Esophagus mucosa (tissue), 1 donor: Measurements from ENCODE around the gene CELA2A. TPM values are rescaled to one million over a fixed set of nuclear protein-coding genes. Genes with fewer than 3 reads are reported as not detected.
"Not testable (repeated sequence)": the region's sequence is repeated elsewhere in the genome, so short reads cannot be mapped to it uniquely, and the experiment has no call there.

Source experiments
- ATAC-seq: fragments of 200-7000 bp; cut with Tn5 transposase; one replicate; pipeline ENCODE4 v1.9.1; 2020
- total RNA-seq: library from RNA; stranded (reverse); gene quantifications from one replicate; pipeline ENCODE4 v1.2.4, GENCODE V29; 2023
- donor health status: DM: yes; HTN: yes; CAD: no.

Gene CELA2A
- total RNA-seq, 1 donor from 2014 or later, result 0.36 TPM

- no peak for ATAC-seq
Observed at GRCh38 chr1:15425521-15425920, 31.0 kb upstream of the CELA2A start.

- no peak for ATAC-seq
Observed at GRCh38 chr1:15425958-15426357, 30.6 kb upstream of the CELA2A start.

- peak; percentile 43 for ATAC-seq
Observed at GRCh38 chr1:15426492-15427279, 29.8 kb upstream of the CELA2A start.

- no peak for ATAC-seq
Observed at GRCh38 chr1:15427280-15427666, 29.3 kb upstream of the CELA2A start.

- ATAC-seq, result not testable (repeated sequence)
Observed at GRCh38 chr1:15428252-15428651, 28.3 kb upstream of the CELA2A start.

- no peak for ATAC-seq
Observed at GRCh38 chr1:15428815-15429435, 27.6 kb upstream of the CELA2A start.

GRCh38 chr1:15429701-15430149 is 26.8 kb upstream of the CELA2A start:
- peak; percentile 4 for ATAC-seq

- ATAC-seq, result peak; percentile 55
Observed at GRCh38 chr1:15430787-15431570, 25.6 kb upstream of the CELA2A start.

- no peak for ATAC-seq
Observed at GRCh38 chr1:15431571-15431948, 25.0 kb upstream of the CELA2A start.

GRCh38 chr1:15432324-15432723 is 24.2 kb upstream of the CELA2A start:
- no peak for ATAC-seq

- ATAC-seq, result no peak
Observed at GRCh38 chr1:15433471-15433870, 23.1 kb upstream of the CELA2A start.

- peak; percentile 13 for ATAC-seq
Observed at GRCh38 chr1:15434739-15435138, 21.8 kb upstream of the CELA2A start.

- ATAC-seq, result no peak
Observed at GRCh38 chr1:15435239-15436077, 21.1 kb upstream of the CELA2A start.

- no peak for ATAC-seq
Observed at GRCh38 chr1:15436881-15437442, 19.6 kb upstream of the CELA2A start.

- no peak for ATAC-seq
Observed at GRCh38 chr1:15439325-15439724, 17.2 kb upstream of the CELA2A start.

- no peak for ATAC-seq
Observed at GRCh38 chr1:15440357-15440756, 16.2 kb upstream of the CELA2A start.

- no peak for ATAC-seq
Observed at GRCh38 chr1:15441247-15441646, 15.3 kb upstream of the CELA2A start.

- ATAC-seq, result no peak
Observed at GRCh38 chr1:15442119-15442518, 14.4 kb upstream of the CELA2A start.

- no peak for ATAC-seq
Observed at GRCh38 chr1:15442759-15443158, 13.8 kb upstream of the CELA2A start.

GRCh38 chr1:15443281-15443680 is 13.3 kb upstream of the CELA2A start:
- ATAC-seq, result no peak

- ATAC-seq, result no peak
Observed at GRCh38 chr1:15444468-15445389, 11.8 kb upstream of the CELA2A start.
